GM23338 (cell line): Measurements from ENCODE around the gene PTPRN2.

Source experiments
- CREB1 ChIP-seq: fragments of 250-450 bp; sonication (Bioruptor Pico); IDR thresholded peaks from 2 replicates; pipeline ENCODE4 v1.5.0; 2020; ENCODE audit warnings: low read depth, mild to moderate bottlenecking, moderate library complexity
- CTCF ChIP-seq, 2 experiments: fragments of 200-600 bp in 1 of 2; sonication (generic) in 1 of 2; conservative IDR thresholded peaks; 2 replicates each; pipeline versions ENCODE4 v1.5.1 to v1.6.1; 2016 to 2017; ENCODE audit warnings: antibody characterized with exemption in 2 of 2, low read depth in 2 of 2, mild to moderate bottlenecking in 2 of 2, moderate library complexity in 1 of 2
- ETS1 ChIP-seq: IDR thresholded peaks from 2 replicates; pipeline ENCODE4 v1.6.1; 2016; ENCODE audit warnings: antibody characterized with exemption
- EZH2 ChIP-seq: fragments of 200-600 bp; sonication (generic); IDR thresholded peaks from one replicate; pipeline ENCODE4 v1.8.0; 2017; ENCODE audit warnings: antibody characterized with exemption, mild to moderate bottlenecking, low read depth; ENCODE audit not compliant: unreplicated experiment
- EZH2phosphoT487 ChIP-seq: fragments of 200-600 bp; sonication (generic); IDR thresholded peaks from one replicate; pipeline ENCODE4 v1.8.1; 2018; ENCODE audit warnings: antibody characterized with exemption; ENCODE audit not compliant: unreplicated experiment
- JUNB ChIP-seq: IDR thresholded peaks from one replicate; pipeline ENCODE4 v1.6.1; 2016; ENCODE audit warnings: antibody characterized with exemption; ENCODE audit not compliant: unreplicated experiment
- NANOG ChIP-seq: IDR thresholded peaks from 2 replicates; pipeline ENCODE4 v1.6.1; 2016; ENCODE audit warnings: antibody characterized with exemption, borderline replicate concordance
- POLR2AphosphoS5 ChIP-seq: IDR thresholded peaks from 2 replicates; pipeline ENCODE4 v1.6.1; 2016; ENCODE audit warnings: antibody characterized with exemption, low read depth
- REST ChIP-seq: IDR thresholded peaks from one replicate; pipeline ENCODE4 v1.6.1; 2018; ENCODE audit warnings: antibody characterized with exemption; ENCODE audit not compliant: unreplicated experiment
- STAT1 ChIP-seq: IDR thresholded peaks from one replicate; pipeline ENCODE4 v1.6.1; 2016; ENCODE audit warnings: antibody characterized with exemption; ENCODE audit not compliant: unreplicated experiment
- ZNF331 ChIP-seq: fragments of 250-450 bp; sonication (Bioruptor Pico); IDR thresholded peaks from 2 replicates; pipeline ENCODE4 v1.5.0; 2020; ENCODE audit warnings: low read depth, mild to moderate bottlenecking, moderate library complexity

GRCh38 chr7:158351481-158351880, 236.1 kb downstream of the PTPRN2 start:
- TF ChIP-seq CTCF (conservative IDR thresholded peaks at IDR 0.05; ENCODE audit: low read depth in 2 of 2) (no peak), EZH2phosphoT487 (no peak), EZH2 (no peak), REST (no peak), JUNB (no peak), ETS1 (no peak), ZNF331 (no peak), POLR2AphosphoS5 (no peak), CREB1 (CRISPR knock-in tag) (no peak), STAT1 (no peak), NANOG (no peak)
